ENCODE measurements around the gene CD1B.

- TF ChIP-seq ATF2 (tag by site-specific recombination; IDR thresholded peaks at IDR 0.05; ENCODE audit: low read depth) (no peak), ZNF677 (tag by site-specific recombination; IDR thresholded peaks at IDR 0.05) (no peak), ZBTB7A (tag by site-specific recombination; IDR thresholded peaks at IDR 0.05; ENCODE audit: low read depth) (no peak), CTCF (tag by site-specific recombination; IDR thresholded peaks at IDR 0.05) (no peak), TCF7L2 (IDR thresholded peaks at IDR 0.05; ENCODE audit: borderline replicate concordance, low read depth, low read length) (no peak), ZNF623 (tag by site-specific recombination; IDR thresholded peaks at IDR 0.05) (no peak), ZSCAN30 (tag by site-specific recombination; IDR thresholded peaks at IDR 0.05) (no peak), ZNF157 (tag by site-specific recombination; IDR thresholded peaks at IDR 0.05) (no peak), ZSCAN16 (tag by site-specific recombination; IDR thresholded peaks at IDR 0.05) (no peak)
These were observed 2.0 kb downstream of the CD1B start for GRCh38 chr1:158329300-158329699.

All from HEK293 (cell line).